C4-2B (cell line): ENCODE measurements around the gene PSTPIP2.

Source experiments
- CTCF ChIP-seq: fragments of 450-650 bp; conservative IDR thresholded peaks from 2 replicates; pipeline ENCODE4 v1.5.1; 2017; ENCODE audit warnings: mild to moderate bottlenecking
- ZFX ChIP-seq: fragments of 450-650 bp; IDR thresholded peaks from 2 replicates; pipeline ENCODE4 v1.6.1; 2017

GRCh38 chr18:45993438-45993837 lies 78.6 kb downstream of the PSTPIP2 start:
- TF ChIP-seq CTCF (no peak), ZFX (no peak)
